Retinal pigment epithelial cell (primary cell): Measurements from ENCODE around the gene SYT1.

Source experiments
- DNase-seq: peaks from one replicate; pipeline ENCODE4 v3.0.0-alpha.2; 2010; ENCODE audit warnings: low read depth
- H3K4me3 ChIP-seq: 2 replicates; pipeline ENCODE4 v1.5.1; 2011; ENCODE audit warnings: mild to moderate bottlenecking, low read length, control low read depth, moderate library complexity
- TF ChIP-seq, protein P1 (sequence below): conservative IDR thresholded peaks from 2 replicates; pipeline ENCODE4 v1.5.1; 2011; ENCODE audit warnings: low read depth, low read length, control low read depth, inconsistent platforms

Gene SYT1

DNA sequence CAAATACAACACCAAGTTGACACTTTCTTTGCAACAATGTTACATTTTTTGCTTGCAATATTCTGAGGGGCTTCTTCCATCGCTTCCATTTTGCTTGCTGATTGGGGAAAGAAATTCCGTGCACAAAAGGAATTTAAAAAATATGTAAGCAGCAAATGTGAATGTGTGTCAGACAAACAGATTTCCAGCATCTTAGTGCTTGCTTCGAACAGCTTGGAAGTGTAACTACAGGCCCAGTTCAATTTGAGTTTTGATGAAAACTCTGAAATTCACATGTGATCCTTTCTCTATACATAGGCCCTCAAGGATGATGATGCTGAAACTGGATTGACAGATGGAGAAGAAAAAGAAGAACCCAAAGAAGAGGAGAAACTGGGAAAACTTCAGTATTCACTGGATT is 427.1 kb downstream of the SYT1 start:
- no peak for DNase-seq
- TF ChIP-seq, protein P1, sequence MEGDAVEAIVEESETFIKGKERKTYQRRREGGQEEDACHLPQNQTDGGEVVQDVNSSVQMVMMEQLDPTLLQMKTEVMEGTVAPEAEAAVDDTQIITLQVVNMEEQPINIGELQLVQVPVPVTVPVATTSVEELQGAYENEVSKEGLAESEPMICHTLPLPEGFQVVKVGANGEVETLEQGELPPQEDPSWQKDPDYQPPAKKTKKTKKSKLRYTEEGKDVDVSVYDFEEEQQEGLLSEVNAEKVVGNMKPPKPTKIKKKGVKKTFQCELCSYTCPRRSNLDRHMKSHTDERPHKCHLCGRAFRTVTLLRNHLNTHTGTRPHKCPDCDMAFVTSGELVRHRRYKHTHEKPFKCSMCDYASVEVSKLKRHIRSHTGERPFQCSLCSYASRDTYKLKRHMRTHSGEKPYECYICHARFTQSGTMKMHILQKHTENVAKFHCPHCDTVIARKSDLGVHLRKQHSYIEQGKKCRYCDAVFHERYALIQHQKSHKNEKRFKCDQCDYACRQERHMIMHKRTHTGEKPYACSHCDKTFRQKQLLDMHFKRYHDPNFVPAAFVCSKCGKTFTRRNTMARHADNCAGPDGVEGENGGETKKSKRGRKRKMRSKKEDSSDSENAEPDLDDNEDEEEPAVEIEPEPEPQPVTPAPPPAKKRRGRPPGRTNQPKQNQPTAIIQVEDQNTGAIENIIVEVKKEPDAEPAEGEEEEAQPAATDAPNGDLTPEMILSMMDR = no peak
- H3K4me3 ChIP-seq = no peak overlapping the region

DNA sequence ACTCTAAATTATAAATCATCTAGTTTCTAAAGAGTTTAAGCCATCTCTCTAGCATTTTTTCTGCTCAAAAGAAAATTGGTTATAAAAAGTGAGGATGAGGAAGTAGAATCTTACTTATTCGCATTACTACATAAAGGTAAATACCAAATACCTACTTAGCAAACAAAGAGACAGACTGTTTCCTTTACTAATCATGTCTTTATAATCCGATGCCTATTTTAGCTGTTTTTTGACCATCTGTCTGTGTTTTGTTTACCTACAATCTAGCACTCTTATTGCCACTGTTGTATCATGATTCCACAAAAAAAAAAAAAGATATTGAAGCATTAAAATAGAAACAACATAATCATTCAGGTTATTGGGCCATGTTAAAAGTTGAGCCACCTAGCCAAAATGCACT is 430.0 kb downstream of the SYT1 start:
- H3K4me3 ChIP-seq = no peak overlapping the region
- DNase-seq = no peak
- TF ChIP-seq, protein P1 = no peak

DNA sequence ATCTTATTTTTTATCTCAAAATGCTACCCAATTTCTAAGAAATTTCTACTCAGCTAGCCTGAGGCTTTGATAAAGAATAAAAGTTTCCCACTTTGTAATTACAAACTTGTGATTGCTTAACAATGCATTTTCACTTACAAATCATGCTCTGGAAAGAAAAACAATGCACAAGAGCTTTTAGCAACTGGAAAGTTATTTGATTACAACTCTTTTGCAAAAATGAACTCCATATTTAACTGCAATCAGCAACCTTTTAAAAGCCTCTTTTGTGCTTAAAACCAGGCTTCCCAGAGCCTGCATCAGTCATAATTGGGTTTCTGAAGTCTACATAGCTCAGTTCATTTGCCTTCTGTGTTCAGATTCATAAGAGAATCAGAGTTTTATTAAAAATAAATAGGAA is 431.0 kb downstream of the SYT1 start:
- no peak for DNase-seq
- H3K4me3 ChIP-seq = no peak overlapping the region
- TF ChIP-seq, protein P1 = no peak

DNA sequence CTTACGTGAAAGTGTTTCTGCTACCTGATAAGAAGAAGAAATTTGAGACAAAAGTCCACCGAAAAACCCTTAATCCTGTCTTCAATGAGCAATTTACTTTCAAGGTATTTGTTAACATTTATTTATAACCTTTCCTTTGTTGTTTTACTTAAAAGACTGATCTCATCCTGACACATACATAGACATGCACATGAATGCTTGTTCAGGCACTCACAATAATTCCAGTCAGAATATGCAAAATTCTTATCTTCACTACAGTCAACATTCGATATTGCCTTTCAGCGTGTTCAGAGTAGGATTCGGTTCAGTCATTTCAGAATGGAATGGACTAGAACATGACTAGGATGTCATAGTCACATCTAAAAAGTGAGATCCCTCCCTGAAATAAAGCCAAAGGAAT is 431.6 kb downstream of the SYT1 start:
- TF ChIP-seq, protein P1 = no peak
- no peak for DNase-seq
- no peak overlapping the region for H3K4me3 ChIP-seq

DNA sequence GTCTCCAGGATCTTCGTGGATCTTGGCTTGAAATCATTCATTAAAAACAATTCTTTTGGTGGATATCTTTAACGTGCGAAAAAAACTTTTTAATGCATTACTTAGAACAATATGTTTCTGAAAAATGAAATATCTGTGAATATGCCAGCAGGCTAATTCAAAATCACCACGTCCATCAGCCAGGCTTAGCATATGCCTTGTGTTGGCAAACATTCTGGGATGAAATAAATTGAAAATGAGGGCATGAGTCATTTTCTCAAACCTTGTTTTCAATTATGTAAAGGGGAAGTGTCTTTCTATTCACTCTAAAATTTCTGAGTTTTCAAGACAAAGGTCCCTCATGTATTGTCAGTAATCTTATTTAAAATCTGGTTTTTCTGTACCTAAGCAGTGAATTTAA is 432.3 kb downstream of the SYT1 start:
- TF ChIP-seq, protein P1 = no peak
- no peak for DNase-seq

DNA sequence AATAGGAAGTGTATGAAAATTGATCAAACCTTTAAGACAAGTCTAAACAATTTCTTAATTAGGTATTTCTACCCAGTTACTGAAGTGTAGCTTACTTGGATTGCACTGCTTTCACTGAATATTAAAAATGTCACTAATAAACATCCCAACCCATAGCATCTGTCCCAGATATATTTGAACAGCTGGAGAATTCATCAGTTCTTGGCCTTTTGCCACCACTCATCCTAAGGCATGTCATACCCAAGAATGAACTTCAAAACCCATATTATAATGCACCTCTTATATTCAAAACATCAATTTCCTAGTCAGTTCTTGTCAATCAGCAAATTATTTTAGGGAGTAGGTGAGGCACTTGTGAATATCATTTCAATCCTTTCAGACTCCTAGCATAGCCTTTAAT is 433.9 kb downstream of the SYT1 start:
- TF ChIP-seq, protein P1 = no peak
- H3K4me3 ChIP-seq = no peak overlapping the region
- DNase-seq = no peak

More for the DNA sequence above, 432.3 kb downstream of the SYT1 start:
- H3K4me3 ChIP-seq = no peak overlapping the region

DNA sequence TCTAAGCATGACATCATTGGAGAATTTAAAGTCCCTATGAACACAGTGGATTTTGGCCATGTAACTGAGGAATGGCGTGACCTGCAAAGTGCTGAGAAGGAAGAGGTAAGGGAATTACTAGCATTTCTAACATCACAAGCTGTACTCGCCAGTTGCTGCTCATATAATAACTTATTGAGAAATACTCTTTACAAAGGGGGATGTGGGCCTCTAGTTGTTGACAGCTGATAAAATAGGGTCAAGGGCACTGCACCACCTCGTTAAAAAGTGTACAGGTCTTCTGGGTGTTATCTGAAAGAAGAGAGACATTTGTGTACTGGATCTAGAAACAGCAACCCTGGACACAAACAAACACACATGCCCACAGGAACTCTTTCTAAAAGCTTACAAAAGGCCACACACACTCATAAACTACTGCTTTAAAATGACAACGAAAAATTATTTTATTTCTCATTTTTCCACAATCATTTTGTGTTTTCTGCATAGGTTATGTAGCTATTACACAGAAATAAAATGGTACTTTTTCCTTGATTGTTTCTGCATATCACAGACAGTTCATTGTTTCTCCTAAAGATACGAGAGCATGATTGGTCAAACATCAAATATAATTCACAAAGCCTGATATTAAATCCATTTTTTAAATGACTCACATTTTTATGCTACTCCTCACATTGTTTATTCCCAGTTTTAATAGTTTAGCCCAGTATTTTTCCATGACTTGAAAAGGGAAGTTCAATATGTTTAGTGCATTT is 435.0 kb downstream of the SYT1 start:
- DNase-seq = no peak
- no peak overlapping the region for H3K4me3 ChIP-seq
- TF ChIP-seq, protein P1 = no peak
